Neural progenitor cell (in vitro differentiated cells): ENCODE data around the gene ADSS1.

Experiments used
- CTCF ChIP-seq: fragments of 200-600 bp; sonication (generic); IDR thresholded peaks from 2 replicates; pipeline ENCODE4 v1.5.1; 2017; ENCODE audit warnings: antibody characterized with exemption, mild to moderate bottlenecking
- EZH2 ChIP-seq: fragments of 200-600 bp; sonication (generic); IDR thresholded peaks from 2 replicates; pipeline ENCODE4 v1.6.1; 2017; ENCODE audit warnings: antibody characterized with exemption, mild to moderate bottlenecking, moderate library complexity
- EZH2phosphoT487 ChIP-seq: fragments of 200-600 bp; sonication (generic); IDR thresholded peaks from 2 replicates; pipeline ENCODE4 v1.6.1; 2017; ENCODE audit warnings: antibody characterized with exemption

GRCh38 chr14:104692939-104693315 is 31.1 kb upstream of the ADSS1 start:
- TF ChIP-seq EZH2 (no peak), EZH2phosphoT487 (no peak), CTCF (no peak)
